ENCODE data around the gene RANBP3. TPM values are rescaled to one million over a fixed set of nuclear protein-coding genes. Genes with fewer than 3 reads are reported as not detected.
"Not testable (repeated sequence)": the region's sequence is repeated elsewhere in the genome, so short reads cannot be mapped to it uniquely, and the experiment has no call there.

The RANBP3 gene
- total and polyA plus RNA-seq, 12 donors: 55.0 to 179 (median 81.1) TPM

- Histone ChIP-seq H3K27ac (no peak overlapping the region), H3K27me3 (no peaks in the 10 kb centered on the region), H3K9me3 (replicated peaks in 1 of 3) (no peaks in the 10 kb centered on the region), H3K4me3 (no peak overlapping the region), H3K36me3 (replicated peaks in 1 of 2) (peaks cover 0 to 25% of the 10 kb centered on the region in 2 donors), H3K4me1 (replicated peaks in 1 of 2) (peaks cover 19 to 46% of the 10 kb centered on the region in 2 donors)
- DNase-seq: peak in 6 of 7 donors; percentile 49 to 72 (median 62)
- no peak for TF ChIP-seq POLR2A (IDR thresholded peaks at IDR 0.05)
- peak; percentile 31 to 73 (median 66) for TF ChIP-seq CTCF (IDR thresholded peaks at IDR 0.05)
- 5 to 10% (median 8%) methylated on average over 22 to 48 of the region's 48 CpGs for WGBS, 4 donors
- intact Hi-C loops (cut with DNase I): loop anchor here (2.0 to 5.0 kb wide), 2 partner anchors 85 to 87 kb away; partner anchors contain the start of gene NRTN (in 2 of the 2)
These were observed 85.8 kb downstream of the RANBP3 start for GRCh38 chr19:5891938-5892771.

- no peaks in the 10 kb centered on the region for H3K9me3 ChIP-seq (replicated peaks in 1 of 3)
- WGBS, 4 donors: 53 to 59% methylated on average over 4 of the region's 4 CpGs; no CpG with 5 or more reads in 2 of the 4 donors
- no peak overlapping the region for H3K4me3 ChIP-seq
- H3K36me3 ChIP-seq (replicated peaks in 1 of 2): peaks cover 0 to 20% of the 10 kb centered on the region in 2 donors
- H3K27ac ChIP-seq: no peak overlapping the region
- intact Hi-C loops (cut with DNase I): loop anchor here in 1 of 2 donors (5.0 kb wide), 1 partner anchor 84 kb away; the partner anchor contains the start of gene NRTN
- peaks cover 19 to 45% of the 10 kb centered on the region in 2 donors for H3K4me1 ChIP-seq (replicated peaks in 1 of 2)
- H3K27me3 ChIP-seq: no peaks in the 10 kb centered on the region
- peak in 1 of 7 donors; percentile 26 for DNase-seq
- no peak for TF ChIP-seq POLR2A (IDR thresholded peaks at IDR 0.05)
- no peak for TF ChIP-seq CTCF (IDR thresholded peaks at IDR 0.05)
These were observed 86.4 kb downstream of the RANBP3 start for GRCh38 chr19:5891572-5891937.

- TF ChIP-seq POLR2A (IDR thresholded peaks at IDR 0.05) (no peak), CTCF (IDR thresholded peaks at IDR 0.05) (no peak)
- no peak overlapping the region for H3K4me3 ChIP-seq
- H3K27me3 ChIP-seq: no peaks in the 10 kb centered on the region
- H3K27ac ChIP-seq: no peak overlapping the region
- H3K36me3 ChIP-seq (replicated peaks in 1 of 2): peaks cover 0 to 6% of the 10 kb centered on the region in 2 donors
- intact Hi-C loops (cut with DNase I): loop anchor here in 1 of 2 donors (5.0 kb wide), 1 partner anchor 83 kb away; the partner anchor contains the start of gene NRTN
- H3K4me1 ChIP-seq (replicated peaks in 1 of 2): peaks cover 10 to 30% of the 10 kb centered on the region in 2 donors
- no peaks in the 10 kb centered on the region for H3K9me3 ChIP-seq (replicated peaks in 1 of 3)
- WGBS, 4 donors: 41 to 54% (median 45%) methylated on average over 10 of the region's 10 CpGs
- DNase-seq: peak in 1 of 7 donors; percentile 15
These were observed 87.8 kb downstream of the RANBP3 start for GRCh38 chr19:5890099-5890498.

GRCh38 chr19:5889288-5889971, 88.5 kb downstream of the RANBP3 start:
- peak in 1 of 7 donors; percentile 14 for DNase-seq
- H3K36me3 ChIP-seq (replicated peaks in 1 of 2): no peaks in the 10 kb centered on the region
- TF ChIP-seq POLR2A (IDR thresholded peaks at IDR 0.05) (no peak), CTCF (IDR thresholded peaks at IDR 0.05) (no peak)
- H3K27ac ChIP-seq: no peak overlapping the region
- no peak overlapping the region for H3K4me3 ChIP-seq
- peaks cover 3 to 24% of the 10 kb centered on the region in 2 donors for H3K4me1 ChIP-seq (replicated peaks in 1 of 2)
- H3K27me3 ChIP-seq: no peaks in the 10 kb centered on the region
- no peaks in the 10 kb centered on the region for H3K9me3 ChIP-seq (replicated peaks in 1 of 3)
- WGBS, 4 donors: 52 to 60% (median 53%) methylated on average over 16 to 17 of the region's 17 CpGs
- intact Hi-C loops (cut with DNase I): no loop called here

GRCh38 chr19:5884065-5884811, 93.7 kb downstream of the RANBP3 start:
- H3K36me3 ChIP-seq (replicated peaks in 1 of 2); H3K27ac ChIP-seq; DNase-seq; H3K27me3 ChIP-seq; H3K9me3 ChIP-seq (replicated peaks in 1 of 3); intact Hi-C loops (cut with DNase I); H3K4me3 ChIP-seq: not testable (repeated sequence)
- WGBS, 4 donors: 77 to 79% (median 78%) methylated on average over 11 of the region's 11 CpGs
- peaks cover 5 to 11% of the 10 kb centered on the region in 2 donors for H3K4me1 ChIP-seq (replicated peaks in 1 of 2)

Data from adrenal gland (tissue), 12 donors.